Hematopoietic multipotent progenitor cell treated with erythropoietin and hydrocortisone succinate and interleukin-3 and kit ligand, for 4 days (in vitro differentiated cells): ENCODE data around the gene MARK3.
A peak's percentile ranks its signal among the peaks of the same experiment; 100 is the strongest.

ENCODE experiments used
- DNase-seq: peaks from one replicate; pipeline ENCODE4 v3.0.0-alpha.2; 2015

The MARK3 gene

DNA sequence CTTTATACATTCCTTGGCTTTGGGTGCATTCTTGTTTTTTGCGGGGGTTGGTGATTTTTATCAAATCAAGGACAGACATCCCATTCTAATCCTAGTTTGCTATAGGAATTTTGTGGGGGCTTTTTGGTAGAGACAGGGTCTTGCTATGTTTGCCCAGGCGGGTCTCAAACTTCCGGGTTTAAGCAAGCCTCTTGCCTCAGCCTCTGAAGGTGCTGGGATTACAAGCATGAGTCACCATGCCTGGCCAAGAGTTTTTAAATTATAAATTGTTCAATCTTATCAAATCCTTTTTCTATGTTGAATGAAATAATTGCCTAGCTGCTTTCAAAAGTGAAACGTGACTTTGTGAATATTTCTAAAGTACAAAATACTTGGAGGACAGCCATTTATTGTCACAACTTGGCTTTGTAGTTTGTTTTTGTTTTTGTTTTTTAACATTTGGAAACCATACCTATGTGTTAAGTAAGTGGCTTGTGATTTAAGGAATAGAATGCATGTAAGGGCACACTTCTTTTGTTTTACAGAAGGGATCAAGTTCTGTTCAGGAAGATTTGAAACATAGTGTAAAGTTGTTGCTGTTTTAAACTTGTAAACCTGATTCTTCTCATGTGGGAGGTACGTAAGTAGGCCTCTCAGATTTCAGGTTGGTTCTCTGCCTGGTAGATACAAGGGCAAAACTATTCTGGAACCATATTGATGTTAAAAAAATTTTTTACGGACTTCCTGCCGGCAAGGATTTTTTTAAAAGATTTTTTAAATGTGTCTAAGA lies 13.4 kb downstream of the MARK3 start:
- no peak for DNase-seq

DNA sequence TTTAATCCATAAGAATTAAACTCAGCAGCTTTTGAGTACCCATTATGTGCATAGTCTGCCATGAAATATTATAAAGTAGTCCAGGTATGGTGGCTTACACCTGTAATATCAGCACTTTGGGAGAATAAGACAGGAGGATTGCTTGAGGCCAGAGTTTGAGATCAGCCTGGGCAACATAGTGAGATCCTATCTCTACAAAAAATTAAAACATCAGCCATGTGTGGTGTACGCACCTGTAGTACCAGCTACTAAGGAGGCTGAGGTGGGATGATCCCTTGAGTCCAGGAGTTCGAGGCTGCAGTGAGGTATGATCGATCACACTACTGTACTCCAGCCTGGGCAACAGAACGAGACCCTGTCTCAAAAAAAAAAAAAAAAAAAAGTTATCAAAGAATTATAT lies 15.3 kb downstream of the MARK3 start:
- no peak for DNase-seq

DNA sequence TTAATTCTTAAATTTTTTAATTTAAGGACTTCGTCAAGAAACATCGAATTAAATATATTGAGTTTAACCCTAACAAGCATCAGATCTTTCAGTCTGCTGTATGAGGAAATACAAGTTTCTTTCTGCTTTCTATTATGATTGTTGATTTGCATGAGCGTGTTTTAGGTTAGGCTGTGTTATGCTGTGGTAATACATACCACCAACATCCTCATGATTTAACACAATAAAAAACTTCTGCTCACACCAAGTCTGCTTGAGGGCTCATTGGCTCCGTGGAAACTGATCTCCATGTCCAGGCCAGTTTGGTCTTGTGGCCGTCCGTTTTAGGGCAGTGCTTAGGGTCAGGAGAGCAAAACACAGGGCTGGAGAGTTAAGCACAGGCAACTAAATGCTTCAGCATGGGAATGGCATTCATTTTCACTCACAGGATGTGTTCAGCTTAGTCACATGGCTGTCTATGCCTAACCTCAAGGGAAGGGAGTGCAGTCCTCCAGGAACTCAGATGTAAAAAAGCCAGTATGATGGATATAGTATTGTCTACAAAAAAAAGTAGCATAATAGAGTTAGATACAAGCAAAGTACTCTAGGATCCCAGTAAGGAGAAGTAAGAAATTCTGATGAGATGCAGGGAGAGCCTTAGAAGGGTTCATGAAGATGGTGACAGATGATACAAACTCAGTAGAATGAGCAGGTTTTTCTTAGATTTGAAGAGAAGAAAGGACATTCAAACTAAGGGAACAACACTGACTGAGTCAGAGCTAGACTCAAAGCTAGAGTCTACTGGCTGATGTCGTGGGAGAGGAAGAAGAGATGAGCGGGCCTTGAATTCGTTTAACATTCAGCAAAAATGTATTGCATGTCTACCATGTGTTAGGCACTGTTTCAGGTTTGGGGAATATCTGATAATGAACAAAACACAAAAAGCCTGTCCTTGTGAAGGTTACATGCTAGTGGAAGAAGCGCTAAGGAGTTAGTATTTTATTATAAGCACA lies 16.3 kb downstream of the MARK3 start:
- no peak for DNase-seq

DNA sequence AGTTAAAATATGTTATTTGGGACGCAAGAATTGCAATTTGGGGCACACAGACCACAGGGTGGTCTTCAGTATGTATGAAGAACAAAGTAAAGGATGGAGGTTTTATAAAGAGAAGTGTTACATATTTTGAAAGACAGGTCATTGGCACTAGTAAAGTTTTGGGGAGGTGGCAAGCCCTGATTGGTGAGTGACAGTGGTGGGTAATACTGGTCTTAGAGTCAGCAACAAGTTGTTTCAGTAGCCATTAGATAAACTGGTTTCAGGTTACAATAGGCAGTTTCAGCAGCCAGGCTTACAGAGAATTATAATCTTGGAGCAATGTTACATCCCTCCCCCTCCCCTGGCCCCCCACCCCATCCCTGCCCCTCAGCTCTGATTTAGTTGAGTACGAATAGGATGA lies 17.5 kb downstream of the MARK3 start:
- no peak for DNase-seq

DNA sequence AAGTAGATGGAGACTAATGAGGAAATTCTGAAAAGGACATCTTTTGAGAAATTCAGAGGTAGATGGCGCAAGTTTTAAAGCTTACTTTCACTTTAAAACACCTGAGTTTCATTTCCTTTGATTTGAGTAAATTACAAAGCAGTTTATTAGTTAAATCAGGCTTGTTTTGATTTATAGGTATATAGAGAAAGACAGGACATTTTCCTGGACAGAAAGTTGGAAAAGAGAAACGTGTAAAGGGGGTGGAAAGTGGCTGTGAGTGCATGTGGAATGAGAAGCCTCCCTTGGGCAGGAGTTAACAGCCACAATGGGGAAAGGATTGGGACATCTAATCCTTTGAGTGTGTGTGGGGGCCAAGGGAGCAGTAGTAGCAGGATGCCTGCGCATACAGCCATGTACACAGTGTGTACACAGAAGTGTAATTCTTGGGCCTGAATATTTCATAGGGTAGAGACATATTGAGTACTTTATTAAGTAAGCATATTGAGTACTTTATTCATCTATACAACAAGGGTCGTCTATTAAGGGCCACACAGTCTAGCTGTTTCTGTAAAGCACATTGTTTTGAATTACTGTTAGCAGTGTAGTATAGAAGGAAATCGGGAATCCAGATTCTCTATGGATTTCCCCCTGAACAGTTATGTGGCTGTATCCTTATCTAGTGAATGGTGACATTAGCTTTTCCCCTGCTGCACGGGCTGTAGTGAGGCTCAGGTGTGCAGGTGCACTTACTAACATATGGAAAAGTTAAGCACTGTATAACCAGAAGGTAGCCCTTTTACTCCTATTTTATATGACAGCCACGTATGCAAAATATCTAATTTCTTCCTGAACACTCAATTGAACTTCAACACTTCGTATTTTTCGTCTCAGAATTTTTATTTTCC lies 19.1 kb downstream of the MARK3 start:
- no peak for DNase-seq

DNA sequence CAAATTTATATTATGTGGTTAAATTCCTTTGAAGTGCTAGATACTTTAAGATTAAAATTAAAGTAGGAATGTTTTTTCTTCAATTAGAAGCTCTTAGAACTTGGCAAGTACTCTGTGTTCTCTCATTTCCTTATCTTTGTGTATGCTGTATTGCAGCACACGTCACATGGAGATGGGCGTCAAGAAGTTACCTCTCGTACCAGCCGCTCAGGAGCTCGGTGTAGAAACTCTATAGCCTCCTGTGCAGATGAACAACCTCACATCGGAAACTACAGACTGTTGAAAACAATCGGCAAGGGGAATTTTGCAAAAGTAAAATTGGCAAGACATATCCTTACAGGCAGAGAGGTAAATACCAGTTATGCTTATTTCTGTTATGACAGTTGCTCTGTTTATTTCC lies 19.7 kb downstream of the MARK3 start:
- DNase-seq = peak; percentile 48

DNA sequence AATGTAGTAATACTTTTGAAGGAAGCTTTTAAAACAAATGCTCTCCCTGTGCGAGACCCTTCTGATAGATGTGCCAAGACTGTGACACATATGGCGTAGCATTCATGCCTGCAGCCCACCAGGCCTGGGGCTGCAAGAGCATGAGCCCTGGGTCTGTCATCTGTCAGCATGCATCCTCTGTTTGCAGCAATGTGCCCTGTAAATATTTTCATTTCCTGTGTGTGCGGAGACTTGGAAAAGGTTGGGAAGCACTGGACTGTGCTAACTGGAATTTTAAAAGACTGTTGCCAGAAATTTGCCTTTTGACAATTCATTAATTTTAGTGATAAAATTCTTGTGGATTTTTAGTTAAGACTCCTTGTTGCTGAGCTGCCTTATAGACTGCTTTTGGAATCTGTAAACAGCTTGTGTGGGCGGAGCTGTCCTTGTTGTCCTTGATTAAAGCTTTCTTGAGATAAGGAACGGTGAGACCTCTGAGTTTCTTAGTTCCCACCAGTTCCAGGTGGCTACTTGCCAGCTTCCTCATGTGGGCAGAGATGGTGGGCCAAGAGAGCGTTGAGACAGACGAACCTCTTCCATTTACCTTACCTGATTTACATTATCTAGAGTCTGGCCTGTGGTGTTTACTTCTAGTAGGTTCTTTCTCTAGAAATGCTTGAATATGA lies 23.4 kb downstream of the MARK3 start:
- DNase-seq = peak; percentile 65

DNA sequence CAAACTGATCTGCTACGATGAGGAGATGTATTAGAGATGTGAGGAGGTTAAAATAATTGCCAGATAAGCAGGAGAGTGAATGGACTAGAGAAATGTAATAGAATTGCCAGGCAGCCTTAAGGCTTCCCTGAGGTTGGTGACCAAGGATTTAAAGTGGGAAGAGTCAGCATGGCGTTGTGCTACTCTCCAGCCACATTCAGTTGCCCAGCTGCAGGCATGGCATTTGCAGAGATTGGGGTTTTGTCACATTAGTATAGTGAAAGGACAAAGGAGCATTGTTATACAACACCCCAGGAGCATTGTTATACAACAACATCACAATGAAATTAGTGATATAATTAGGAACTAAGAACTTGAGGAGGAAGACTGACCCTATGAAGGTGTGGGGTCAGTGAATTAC lies 31.7 kb downstream of the MARK3 start:
- no peak for DNase-seq

DNA sequence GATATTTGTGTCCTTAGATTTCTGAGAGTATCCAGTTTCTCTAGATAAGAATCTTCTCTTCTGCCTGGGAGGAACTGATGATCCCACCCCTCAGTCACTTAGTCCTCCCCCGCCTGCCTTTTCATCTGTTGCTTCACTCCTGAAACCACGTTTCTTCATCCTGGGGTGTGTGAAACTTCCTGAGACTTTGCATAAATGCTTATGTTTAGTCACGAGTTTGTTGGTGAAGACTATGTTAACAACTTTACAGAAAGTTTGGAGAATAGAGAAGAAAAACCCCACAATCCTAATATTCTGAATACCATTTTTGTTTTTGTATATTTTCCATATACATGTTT lies 33.2 kb downstream of the MARK3 start:
- peak; percentile 76 for DNase-seq

DNA sequence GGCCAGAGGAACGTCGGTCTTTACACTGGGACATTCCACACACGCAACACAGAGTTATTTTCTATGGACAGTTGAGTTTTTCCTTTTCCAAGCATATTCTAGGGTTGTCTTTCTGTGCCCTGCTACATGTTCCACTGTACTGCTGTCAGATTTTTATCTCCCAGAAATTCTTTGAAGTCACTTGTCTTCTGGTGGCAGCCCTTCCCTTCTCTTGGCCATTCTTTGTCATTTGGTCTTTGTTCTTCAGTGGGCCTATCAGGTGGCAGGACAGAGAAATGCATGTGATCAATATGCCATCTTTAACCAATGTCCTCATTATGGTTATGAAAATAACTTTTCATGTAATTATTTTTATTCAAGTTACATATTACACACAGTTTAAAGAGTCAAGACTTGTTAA lies 36.3 kb downstream of the MARK3 start:
- DNase-seq = peak; percentile 59

DNA sequence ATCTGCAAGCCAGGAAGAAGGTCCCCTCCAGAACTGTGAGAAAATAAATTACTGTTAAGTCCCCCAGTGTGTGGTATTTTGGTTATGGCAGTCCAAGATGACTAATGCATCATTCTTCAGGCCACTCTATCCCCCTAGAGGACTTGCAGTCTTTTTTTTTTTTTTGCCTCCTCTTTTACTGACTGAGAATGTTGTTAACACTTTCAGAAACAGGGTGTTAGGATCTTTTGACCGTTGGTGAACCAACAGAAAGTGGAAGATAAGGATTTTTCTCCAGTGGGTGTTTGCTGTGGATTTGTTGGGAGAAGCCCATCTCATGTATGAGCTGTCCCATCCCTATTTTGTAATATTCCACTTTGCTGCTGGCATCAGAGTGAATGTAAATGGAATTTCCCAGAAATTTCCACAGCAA lies 37.8 kb downstream of the MARK3 start:
- peak; percentile 25 for DNase-seq

DNA sequence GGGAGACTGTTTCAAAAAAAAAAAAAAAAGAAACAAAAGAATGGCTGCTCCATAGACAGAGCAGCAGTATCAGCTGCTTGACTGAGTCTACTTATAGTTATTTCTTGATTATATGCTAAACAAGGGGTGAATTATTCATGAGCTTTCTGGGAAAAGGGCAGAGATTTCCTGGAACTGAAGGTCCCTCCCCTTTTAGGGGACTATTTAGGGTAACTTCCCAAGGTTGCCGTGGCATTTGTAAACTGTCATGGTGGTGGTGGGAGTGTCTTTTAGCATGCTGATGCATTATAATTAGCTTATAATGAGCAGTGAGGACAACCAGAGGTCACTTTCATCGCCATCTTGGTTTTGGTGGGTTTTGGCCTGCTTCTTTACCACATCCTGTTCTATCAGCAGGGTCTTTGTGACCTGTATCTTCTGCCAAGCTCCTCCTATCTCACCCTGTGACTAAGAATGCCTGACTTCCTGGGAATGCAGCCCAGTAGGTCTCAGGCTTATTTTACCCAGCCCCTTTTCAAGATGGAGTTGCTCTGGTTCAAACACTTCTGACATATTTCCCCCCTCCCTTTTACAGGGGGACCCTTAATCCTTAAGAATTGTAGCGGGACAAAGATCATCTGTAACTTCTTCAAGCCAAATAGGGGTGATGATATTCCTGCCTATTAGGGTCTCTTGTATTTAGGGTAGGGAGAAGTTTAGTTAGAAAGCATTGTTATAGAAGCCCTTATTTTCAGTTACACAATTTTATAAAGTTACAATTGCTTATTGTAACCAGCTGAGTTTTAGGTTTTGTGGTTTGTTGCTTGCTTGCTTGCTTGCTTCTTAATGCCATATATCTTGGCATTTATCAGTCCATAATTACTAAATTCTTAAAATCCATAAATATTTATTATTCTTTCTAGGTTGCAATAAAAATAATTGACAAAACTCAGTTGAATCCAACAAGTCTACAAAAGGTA lies 42.5 kb downstream of the MARK3 start:
- peak; percentile 83 for DNase-seq

DNA sequence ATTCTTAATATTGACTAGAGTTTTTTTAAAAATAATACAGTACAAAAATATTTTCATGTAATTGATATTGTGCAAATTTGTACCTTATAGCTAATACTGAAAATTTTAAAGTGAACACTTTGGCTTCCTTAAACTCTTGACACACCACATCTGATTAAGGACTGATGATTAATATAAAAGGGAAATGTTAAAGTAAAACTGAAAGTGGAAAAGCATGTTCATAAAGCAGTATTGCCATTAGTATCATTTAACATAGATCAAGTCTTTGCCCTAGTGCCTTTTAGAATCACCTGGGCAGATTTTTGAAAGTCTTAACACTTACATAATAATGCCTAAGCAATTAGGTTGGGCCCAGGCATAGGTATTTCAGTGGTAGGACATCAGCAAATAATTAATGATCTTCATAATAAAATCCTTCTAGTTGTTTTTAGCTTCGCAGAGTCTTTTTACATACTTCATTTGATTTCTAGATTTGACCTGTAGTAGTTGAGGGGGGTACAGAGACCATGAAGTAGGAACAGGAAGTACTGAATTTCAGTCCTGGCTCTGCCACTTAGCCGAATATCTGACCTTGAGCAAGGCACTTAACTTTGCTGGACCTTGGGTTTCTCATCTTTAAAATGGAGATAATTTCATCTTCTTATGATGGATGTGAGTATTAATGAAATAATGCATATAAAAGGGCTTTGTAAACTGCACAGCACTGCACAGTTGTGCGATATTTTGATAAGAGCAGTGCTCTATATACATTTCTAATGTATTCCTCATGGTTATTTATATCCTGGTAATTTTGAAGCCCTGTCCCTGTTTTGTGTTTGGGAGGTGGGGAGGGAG lies 43.7 kb downstream of the MARK3 start:
- peak; percentile 54 for DNase-seq

DNA sequence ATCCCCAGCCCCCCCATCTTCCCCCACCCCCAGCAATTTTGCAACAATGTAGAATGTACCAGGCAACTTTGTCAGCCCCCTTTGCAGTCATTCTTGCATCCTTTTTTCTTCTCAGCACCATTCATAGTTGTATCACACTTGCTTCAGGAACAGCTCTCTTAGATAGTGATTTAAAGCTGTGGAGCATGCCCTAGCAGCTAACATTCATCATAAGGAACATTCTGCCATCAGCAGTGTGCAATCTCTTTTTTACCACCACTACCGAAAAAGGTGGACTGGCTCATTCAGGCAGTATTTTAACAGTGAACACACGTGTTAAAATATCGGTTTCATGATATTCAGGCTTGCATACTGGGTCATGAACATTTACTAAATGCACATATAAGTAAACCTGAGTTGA lies 45.1 kb downstream of the MARK3 start:
- no peak for DNase-seq

DNA sequence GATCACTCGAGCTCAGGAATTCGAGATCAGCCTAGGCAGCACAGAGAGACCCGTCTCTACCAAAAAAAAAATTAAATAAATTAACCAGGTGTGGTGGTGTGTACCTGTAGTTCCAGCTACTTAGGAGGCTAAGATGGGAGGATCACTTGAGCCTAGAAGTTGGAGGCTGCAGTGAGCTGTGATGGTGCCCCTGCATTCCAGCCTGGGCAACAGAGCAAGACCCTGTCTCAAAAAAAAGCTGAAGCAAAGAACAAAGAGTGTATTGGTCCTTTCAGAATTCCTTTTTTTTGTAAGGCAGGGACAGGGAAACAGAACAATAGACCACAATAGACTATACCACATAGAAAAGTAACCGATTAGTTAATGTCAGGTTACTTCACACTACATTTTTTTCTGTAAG lies 47.4 kb downstream of the MARK3 start:
- DNase-seq = no peak

DNA sequence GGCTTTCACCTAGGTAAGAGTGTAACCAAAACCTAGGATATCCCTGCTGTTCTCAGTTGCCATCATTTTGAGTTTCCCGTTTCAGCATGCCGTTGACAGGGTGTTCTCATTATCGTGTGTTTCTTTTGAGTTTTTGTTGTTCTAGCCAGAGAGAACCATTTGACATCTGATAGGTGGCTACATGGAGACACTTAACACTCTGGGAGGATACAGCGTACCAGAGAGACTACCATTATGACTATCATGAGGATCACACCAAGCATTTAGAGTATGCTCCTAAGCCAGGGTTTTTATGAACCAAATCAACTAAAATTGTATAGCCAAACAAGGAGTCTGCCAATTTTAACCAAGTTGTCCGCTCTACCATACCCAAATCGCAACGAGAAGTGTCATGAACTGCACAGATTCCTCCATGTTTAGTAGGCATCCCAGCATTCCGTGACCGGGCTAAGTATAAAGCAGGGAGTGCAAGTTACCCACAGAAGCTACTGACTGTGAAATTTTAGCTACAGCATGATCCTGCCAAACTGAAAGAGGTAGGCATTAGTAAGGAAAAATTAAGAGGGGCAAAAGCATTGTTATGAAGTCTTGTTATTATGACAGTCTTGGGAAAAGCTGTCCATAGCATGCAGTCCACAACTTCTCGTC lies 48.8 kb downstream of the MARK3 start:
- no peak for DNase-seq

DNA sequence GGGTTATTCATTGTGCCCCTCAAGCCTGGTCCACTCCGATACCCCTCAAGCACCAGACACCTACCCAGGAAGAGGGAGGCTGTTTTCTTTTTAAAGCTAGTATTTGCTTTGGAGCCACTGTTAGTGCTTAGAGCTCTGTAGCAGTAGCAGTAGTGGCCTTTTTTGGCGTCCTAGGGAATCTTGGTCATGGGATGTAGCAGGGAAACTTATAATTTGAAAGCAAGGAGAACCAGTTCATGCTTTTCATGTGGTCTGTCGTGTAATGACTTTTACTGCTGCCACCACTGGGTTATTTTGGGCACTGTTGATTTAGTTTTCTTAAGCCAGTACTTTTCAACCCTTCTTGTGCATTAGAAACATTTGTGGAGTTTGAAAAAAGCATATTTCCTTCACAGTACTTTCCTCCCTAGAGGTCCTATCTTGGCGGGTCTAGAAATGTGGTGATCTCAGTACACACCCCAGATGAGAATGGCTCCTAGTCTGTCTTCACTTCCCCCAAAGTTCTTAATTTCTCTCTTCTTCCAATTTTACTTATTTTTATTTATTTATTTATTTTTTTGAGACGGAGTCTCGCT lies 49.7 kb downstream of the MARK3 start:
- no peak for DNase-seq

DNA sequence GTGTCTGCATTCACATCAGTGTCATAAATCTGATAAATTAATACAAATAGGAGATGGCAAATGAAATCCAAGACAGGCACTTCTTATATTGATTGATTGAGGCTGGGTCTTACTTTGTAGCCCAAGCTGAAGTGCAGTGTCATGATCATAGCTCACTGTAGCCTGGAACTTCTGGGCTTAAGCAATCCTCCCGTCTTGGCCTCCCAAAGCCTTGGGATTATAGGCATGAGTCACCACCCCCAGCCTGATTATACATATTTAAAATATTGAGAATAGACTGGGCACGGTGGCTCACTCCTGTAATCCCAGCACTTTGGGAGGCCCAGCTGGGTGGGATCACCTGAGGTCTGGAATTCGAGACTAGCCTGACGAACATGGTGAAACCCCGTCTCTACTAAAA lies 51.3 kb downstream of the MARK3 start:
- no peak for DNase-seq

DNA sequence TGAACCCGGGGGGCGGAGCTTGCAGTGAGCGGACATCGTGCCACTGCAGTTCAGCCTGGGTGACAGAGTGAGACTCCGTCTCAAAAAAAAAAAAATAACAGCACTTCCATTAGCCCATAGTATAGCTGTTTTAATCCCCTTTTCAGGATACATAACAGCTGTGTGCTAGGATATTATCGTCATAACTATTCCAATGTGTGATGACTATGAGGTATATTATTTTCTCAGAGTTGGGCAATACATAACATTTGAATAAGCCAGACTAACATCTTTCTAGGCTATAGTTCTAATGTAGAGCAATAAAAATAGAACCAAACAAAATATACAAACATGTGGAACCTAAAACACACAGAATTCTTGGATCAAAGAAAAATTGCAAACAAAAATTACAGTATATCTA lies 57.1 kb downstream of the MARK3 start:
- DNase-seq = no peak

DNA sequence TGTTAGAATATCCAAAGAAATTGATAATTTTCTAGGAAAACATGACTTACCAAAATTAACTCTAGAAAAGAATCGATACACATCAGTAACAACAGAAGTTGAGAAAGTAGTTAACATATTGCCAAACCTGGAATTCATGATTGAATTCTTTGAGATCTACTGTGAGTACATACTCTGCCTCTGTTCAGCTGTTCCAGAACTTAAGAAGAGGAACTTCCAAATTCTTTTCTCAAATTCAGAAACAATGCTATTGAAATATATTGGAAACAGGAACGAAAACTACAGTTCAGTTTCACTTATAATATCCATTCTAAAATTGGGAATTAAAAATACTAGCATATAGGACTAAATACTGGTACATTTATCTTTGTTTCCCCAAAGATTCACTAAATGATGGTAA lies 57.9 kb downstream of the MARK3 start:
- no peak for DNase-seq
